ENCODE measurements around the gene RNF38.

RNF38 gene

GRCh38 chr9:36346569-36346968 lies 53.5 kb downstream of the RNF38 start:
- DNase-seq (ENCODE audit: low read depth): no peak
- no peak overlapping the region for H3K4me3 ChIP-seq (ENCODE audit: low read length)
- no peak for TF ChIP-seq CTCF (conservative IDR thresholded peaks at IDR 0.05; ENCODE audit: low read depth, low read length)

GRCh38 chr9:36345103-36345846 lies 54.8 kb downstream of the RNF38 start:
- no peak for DNase-seq (ENCODE audit: low read depth)
- no peak overlapping the region for H3K4me3 ChIP-seq (ENCODE audit: low read length)
- TF ChIP-seq CTCF (conservative IDR thresholded peaks at IDR 0.05; ENCODE audit: low read depth, low read length): no peak

GRCh38 chr9:36341936-36342577 lies 58.0 kb downstream of the RNF38 start:
- no peak for TF ChIP-seq CTCF (conservative IDR thresholded peaks at IDR 0.05; ENCODE audit: low read depth, low read length)
- DNase-seq (ENCODE audit: low read depth): no peak

GRCh38 chr9:36337865-36338264 lies 62.2 kb downstream of the RNF38 start:
- no peak overlapping the region for H3K4me3 ChIP-seq (ENCODE audit: low read length)
- DNase-seq (ENCODE audit: low read depth): no peak
- no peak for TF ChIP-seq CTCF (conservative IDR thresholded peaks at IDR 0.05; ENCODE audit: low read depth, low read length)

More at GRCh38 chr9:36341936-36342577, 58.0 kb downstream of the RNF38 start:
- H3K4me3 ChIP-seq (ENCODE audit: low read length): no peak overlapping the region

- DNase-seq (ENCODE audit: low read depth): no peak
- H3K4me3 ChIP-seq (ENCODE audit: low read length): no peak overlapping the region
- TF ChIP-seq CTCF (conservative IDR thresholded peaks at IDR 0.05; ENCODE audit: low read depth, low read length): no peak
These were observed 63.1 kb downstream of the RNF38 start for GRCh38 chr9:36337002-36337401.

- TF ChIP-seq CTCF (conservative IDR thresholded peaks at IDR 0.05; ENCODE audit: low read depth, low read length): no peak
- H3K4me3 ChIP-seq (ENCODE audit: low read length): no peak overlapping the region
- DNase-seq (ENCODE audit: low read depth): no peak
These were observed 63.8 kb downstream of the RNF38 start for GRCh38 chr9:36336131-36336907.
